ENCODE data around the gene TOR2A.

DNA sequence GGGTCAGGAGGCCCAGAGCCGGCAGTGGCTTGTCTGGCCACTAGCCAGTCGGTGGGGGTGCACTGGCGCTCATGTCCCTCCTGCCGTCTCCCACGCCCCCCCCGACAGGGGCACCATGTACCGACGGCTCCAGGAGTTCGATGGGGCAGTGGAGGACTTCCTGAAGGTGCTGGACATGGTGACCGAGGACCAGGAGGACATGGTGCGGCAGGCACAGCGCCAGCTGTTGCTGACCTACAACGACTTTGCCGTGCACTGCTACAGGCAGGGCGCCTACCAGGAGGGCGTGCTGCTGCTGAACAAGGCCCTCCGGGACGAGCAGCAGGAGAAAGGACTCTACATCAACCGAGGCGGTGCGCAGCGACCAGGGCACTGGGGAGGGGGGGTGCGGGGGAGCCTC lies 11.1 kb downstream of the TOR2A start:
- TF ChIP-seq, protein P1, sequence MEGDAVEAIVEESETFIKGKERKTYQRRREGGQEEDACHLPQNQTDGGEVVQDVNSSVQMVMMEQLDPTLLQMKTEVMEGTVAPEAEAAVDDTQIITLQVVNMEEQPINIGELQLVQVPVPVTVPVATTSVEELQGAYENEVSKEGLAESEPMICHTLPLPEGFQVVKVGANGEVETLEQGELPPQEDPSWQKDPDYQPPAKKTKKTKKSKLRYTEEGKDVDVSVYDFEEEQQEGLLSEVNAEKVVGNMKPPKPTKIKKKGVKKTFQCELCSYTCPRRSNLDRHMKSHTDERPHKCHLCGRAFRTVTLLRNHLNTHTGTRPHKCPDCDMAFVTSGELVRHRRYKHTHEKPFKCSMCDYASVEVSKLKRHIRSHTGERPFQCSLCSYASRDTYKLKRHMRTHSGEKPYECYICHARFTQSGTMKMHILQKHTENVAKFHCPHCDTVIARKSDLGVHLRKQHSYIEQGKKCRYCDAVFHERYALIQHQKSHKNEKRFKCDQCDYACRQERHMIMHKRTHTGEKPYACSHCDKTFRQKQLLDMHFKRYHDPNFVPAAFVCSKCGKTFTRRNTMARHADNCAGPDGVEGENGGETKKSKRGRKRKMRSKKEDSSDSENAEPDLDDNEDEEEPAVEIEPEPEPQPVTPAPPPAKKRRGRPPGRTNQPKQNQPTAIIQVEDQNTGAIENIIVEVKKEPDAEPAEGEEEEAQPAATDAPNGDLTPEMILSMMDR (IDR thresholded peaks at IDR 0.05; ENCODE audit: low read depth, low read length, missing input control): no peak
- TF ChIP-seq, protein P2, sequence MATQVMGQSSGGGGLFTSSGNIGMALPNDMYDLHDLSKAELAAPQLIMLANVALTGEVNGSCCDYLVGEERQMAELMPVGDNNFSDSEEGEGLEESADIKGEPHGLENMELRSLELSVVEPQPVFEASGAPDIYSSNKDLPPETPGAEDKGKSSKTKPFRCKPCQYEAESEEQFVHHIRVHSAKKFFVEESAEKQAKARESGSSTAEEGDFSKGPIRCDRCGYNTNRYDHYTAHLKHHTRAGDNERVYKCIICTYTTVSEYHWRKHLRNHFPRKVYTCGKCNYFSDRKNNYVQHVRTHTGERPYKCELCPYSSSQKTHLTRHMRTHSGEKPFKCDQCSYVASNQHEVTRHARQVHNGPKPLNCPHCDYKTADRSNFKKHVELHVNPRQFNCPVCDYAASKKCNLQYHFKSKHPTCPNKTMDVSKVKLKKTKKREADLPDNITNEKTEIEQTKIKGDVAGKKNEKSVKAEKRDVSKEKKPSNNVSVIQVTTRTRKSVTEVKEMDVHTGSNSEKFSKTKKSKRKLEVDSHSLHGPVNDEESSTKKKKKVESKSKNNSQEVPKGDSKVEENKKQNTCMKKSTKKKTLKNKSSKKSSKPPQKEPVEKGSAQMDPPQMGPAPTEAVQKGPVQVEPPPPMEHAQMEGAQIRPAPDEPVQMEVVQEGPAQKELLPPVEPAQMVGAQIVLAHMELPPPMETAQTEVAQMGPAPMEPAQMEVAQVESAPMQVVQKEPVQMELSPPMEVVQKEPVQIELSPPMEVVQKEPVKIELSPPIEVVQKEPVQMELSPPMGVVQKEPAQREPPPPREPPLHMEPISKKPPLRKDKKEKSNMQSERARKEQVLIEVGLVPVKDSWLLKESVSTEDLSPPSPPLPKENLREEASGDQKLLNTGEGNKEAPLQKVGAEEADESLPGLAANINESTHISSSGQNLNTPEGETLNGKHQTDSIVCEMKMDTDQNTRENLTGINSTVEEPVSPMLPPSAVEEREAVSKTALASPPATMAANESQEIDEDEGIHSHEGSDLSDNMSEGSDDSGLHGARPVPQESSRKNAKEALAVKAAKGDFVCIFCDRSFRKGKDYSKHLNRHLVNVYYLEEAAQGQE (IDR thresholded peaks at IDR 0.05): no peak
- TF ChIP-seq YY1 (IDR thresholded peaks at IDR 0.05) (no peak), TAF1 (conservative IDR thresholded peaks at IDR 0.05) (no peak)
- TF ChIP-seq, protein P3, sequence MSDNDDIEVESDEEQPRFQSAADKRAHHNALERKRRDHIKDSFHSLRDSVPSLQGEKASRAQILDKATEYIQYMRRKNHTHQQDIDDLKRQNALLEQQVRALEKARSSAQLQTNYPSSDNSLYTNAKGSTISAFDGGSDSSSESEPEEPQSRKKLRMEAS (IDR thresholded peaks at IDR 0.05): no peak

Data from liver (tissue), 3 donors.